Stimulated activated CD8-positive, alpha-beta memory T cell treated with anti-CD3 and anti-CD28 coated beads, Interleukin-4, amount 100 ng/mL, for 4 hours (primary cell): Measurements from ENCODE around the gene LIMS2.

ENCODE experiments used
- DNase-seq, 2 donors: peaks; one replicate each; pipeline ENCODE4 v3.0.0-alpha.2; 2020; ENCODE audit warnings: low read depth in 2 of 2, low spot score in 1 of 2

Gene LIMS2

DNA sequence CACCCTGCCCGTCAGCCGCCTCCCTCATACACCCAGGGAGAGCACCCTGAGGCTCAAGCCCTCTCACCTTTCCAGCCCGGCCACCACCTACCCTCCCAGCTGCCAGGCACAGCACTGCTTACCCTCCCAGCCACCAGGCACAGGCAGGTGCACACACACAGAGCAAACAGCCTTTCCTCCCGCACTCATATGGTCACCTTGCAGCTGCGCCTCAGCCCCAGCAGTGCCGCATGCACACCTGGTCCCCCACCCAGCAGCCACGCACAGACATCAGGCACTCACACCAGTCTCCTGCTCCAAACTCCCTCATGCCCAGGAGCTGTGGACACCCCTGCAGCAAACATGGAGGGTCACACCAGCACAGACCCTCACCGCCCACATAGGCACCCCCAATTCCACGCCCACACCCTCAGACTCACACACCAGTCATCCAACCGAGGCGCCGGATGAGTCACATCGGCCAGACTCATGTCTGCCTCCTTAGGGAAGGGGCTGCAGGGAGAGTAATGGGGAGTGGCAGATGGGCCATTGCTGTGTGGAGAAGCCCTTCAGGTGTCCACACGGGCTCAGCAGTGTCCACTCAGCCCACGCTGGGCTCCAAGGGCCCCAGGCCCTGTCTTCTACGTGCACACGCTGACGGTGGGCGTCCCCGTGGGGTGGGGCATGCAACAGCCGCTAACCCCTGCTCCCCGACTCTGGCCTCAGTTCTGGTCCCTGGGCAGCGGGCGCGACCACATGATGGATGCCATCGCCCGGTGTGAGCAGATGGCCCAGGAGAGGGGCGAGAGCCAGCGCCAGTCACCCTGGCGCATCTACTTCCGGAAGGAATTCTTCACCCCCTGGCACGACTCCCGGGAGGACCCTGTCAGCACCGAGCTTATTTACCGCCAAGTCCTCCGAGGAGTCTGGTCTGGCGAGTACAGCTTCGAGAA, 51.7 kb downstream of the LIMS2 start:
- no peak for DNase-seq

DNA sequence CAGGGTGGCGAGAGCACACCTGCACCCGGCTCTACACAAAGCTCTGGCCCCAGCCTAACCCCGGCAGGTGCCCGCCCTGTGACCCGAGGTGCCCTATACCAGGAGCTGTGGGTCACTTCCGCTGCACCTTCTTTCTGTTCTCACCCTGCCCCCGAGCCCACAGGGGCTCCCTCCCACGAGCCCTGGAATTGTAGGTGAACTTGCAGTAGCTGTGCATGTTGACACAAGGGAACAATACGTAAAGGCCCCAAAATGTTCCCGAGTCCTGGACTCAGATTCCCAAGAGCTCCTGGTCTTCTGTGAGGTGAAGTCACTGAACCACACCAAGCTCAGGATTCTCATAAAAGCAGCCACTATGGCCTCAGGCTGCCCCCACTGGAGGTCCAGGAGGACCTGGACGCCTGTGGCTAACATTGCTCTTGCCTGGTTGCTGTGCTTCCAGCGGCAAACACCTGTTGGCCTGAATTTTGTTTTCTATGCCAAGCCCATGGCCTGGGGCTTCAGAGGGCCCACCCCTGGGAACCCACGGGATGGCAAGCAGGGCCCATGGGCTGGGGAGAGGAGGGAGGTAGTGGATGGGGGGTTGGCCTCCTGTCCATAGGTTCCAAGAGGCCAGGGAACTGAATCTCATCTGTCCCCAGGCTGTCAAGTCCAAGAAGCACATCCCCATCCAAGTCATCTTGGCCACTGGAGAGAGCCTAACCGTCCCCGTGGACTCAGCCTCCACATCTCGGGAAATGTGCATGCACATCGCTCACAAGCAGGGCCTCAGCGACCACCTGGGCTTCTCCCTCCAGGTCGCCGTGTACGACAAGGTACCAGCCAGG, 52.6 kb downstream of the LIMS2 start:
- no peak for DNase-seq

DNA sequence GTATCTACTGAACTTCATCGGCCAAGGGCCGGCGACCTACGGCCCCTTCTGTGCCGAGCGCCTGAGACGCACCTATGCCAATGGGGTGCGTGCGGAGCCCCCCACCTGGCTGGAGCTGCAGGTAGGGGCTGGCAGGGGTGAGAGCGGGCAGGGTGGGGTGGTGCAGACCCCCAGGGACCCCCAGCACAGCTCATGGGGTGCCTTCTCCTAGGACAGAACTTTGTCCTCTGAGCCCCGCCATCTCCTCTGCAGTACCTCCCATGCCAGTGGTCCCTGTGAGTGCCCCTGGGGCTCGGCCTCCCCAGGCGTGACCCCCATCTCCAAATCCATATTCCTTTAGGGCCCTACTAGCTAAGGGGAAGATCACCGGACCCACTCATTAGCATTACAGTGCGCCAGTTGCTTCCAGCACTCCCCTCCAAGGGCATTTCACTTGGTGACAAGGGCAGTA, 53.3 kb downstream of the LIMS2 start:
- no peak for DNase-seq

DNA sequence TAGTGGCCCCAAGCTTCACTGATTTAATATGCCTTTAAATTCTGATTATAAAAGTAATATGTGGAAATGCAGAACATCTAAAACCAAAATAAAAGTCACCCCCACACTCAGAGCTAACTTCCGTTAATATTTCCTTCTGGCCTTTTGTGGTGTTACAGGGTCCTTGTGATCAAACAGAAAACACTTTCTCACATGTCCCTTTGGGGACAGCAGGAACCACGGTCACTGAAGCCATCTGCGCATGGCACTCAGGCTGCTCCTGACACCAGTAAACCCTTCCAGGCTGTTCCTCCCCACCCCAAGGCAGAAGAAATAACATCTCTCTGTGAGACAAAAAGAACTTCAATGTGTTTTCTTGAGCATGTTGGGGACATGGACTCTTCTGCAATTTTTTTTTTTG, 54.5 kb downstream of the LIMS2 start:
- DNase-seq, result no peak

DNA sequence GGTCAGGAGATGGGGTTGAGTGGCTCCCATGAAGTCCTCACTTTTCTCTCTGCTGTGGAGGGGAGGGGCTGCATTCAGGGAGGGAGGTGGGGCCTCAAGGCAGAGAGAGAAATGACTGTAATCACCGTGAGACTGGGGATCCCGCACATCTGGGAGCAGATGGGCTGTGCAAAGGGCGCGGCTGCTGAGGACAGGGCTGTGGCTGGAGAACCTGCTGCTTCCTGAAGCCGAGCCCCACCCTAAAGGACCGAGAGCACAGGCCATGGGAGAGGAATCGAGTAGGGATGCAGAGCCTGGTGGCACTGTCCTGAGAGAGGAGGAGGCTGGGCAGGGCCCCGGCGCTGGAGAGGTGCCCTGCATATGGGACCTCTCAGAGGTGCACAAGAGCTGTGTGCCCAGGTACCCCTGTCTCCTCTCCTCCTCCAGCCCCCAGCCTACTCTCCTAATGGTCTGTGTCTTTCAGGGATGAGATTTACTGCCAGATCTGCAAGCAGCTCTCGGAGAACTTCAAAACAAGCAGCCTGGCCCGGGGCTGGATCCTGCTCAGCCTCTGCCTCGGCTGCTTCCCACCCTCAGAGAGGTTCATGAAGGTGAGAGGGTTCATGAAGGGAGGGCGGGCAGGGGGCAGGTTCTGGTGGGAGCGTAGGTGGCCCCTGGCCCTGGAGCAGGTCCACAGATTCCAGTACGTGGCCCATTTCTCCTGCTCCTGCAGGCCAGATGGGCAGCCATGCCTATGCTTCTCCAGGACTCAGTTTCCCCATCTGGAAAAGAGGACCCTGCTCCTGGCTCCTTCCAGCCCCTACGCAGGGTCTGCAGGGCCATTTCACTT, 55.2 kb downstream of the LIMS2 start:
- no peak for DNase-seq

DNA sequence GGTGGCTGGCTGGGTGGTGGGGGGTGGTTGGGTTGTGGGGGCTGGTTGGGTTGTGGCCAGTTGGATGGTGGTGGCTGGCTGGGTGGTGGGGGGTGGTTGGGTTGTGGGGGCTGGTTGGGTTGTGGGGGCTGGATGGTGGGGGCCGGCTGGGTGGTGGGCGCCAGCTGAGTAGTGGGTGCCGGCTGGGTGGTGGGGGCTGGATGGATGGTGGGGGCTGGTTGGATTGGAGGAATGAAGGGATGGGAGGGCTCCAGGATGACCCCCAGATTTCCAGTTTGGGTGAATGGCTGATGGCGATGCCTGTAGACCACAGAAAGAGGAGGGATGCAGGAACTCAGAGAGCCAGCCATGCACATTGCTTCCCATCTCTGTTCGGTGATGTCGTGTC, 56.1 kb downstream of the LIMS2 start:
- no peak for DNase-seq

GRCh38 chr2:127618551-127619202, 56.7 kb downstream of the LIMS2 start:
- no peak for DNase-seq

DNA sequence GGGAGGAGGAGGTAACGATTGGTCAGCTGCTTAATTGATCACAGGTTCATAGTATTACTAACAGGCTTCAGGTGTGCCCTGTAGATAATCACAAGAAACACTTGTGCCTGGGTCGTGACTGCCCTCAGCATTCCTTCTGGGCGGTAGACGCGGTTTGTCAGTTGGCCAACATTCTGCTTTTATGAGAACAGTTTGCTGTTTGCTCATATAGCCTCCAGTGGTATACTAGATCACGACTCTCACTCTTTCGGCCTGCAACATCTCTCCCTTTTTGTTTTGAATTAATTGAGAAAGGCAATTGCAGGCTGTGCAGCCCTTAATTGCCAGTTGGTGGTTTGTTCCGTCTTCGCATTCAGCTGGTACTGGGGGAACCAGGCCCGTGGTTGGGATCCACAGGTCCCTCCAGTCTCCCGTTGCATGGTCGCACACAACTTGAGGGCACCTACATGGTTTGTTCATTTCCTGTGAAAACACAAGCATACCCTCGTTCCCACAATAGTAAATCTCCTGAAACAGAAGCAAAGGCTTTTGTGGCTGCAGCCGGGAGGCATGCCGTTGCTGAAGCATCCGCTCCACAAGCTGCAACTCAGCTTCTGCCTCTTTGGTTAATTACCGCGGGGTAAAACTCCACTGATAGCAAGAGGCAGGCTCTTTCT, 59.7 kb downstream of the LIMS2 start:
- no peak for DNase-seq

- no peak for DNase-seq
These were observed 60.6 kb downstream of the LIMS2 start for GRCh38 chr2:127614731-127615130.

DNA sequence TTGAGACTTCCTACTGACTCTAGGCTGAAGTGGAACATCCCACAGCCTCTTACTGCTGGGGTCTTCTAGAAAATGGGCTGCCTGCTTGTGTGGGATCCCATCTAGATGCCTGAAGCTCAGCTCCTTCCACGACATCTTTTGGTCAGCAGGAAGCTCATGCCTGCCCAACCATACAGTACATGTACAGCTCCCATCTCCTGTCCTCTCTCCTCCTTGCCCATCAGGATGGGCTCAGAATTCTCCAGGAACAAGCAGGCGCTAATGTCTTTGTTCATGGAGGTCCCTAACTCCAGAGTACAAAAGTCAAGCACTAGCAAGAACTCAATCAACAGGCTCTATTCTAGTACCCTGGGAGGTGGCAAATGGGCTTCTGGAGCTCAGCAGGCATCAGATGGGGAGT, 61.1 kb downstream of the LIMS2 start:
- DNase-seq, result no peak

DNA sequence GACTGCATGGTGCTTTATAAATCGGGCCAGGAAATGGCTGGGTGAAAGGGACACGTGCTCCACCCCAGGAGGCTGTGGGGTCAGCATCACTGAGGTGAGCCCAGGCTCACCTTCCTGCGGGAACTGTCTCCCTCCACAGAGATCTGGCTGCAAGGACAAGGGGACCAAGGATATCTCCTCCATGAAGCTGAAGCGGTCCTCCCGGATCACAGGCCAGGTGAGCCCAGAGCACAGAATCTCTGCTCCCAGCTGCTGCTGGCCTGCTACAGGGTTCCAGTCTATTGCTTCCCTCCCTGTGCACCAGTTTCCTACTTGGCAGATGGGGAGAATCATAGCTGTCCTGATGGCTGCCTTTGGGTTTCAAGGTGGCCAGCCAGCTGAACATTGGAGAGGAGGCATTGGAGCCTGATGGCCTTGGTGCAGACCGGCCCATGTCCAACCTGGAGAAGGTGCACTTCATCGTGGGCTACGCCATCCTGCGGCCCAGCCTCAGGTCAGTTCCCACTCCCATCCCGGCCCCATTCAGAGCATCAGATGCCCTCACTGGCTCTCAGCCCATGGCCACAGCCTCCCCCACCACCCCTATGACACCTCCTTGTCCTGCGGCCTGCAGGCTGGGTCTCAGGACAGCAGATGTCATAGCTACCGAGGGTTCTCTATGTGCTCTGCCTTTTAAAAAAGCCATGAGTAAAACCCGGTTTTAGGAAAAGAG, 63.1 kb downstream of the LIMS2 start:
- DNase-seq, result no peak

GRCh38 chr2:127611076-127611925, 64.0 kb downstream of the LIMS2 start:
- no peak for DNase-seq

GRCh38 chr2:127610561-127610960, 64.8 kb downstream of the LIMS2 start:
- DNase-seq, result no peak

GRCh38 chr2:127609818-127610217, 65.5 kb downstream of the LIMS2 start:
- DNase-seq, result no peak

- DNase-seq, result no peak
These were observed 66.1 kb downstream of the LIMS2 start for GRCh38 chr2:127609031-127609751.

- no peak for DNase-seq
These were observed 67.0 kb downstream of the LIMS2 start for GRCh38 chr2:127608061-127609030.

GRCh38 chr2:127607399-127607908, 67.9 kb downstream of the LIMS2 start:
- DNase-seq, result no peak
